SK-N-SH treated with all-trans-retinoic acid at 6 μM for 48 hours (cell line): ENCODE results near the gene SSBP4.

Experiments used
- ARNTL ChIP-seq: fragments of 450-650 bp; formaldehyde crosslinking; IDR thresholded peaks from 2 replicates; pipeline ENCODE4 v1.5.0; 2020; ENCODE audit warnings: low read depth, mild to moderate bottlenecking, moderate library complexity, borderline replicate concordance
- GLIS3 ChIP-seq: fragments of 250-450 bp; sonication (Bioruptor Pico); IDR thresholded peaks from 2 replicates; pipeline ENCODE4 v1.5.0; 2020; ENCODE audit warnings: mild to moderate bottlenecking, moderate library complexity
- ISL1 ChIP-seq: fragments of 250-450 bp; sonication (Bioruptor Pico); IDR thresholded peaks from 2 replicates; pipeline ENCODE4 v2.1.2; 2022; ENCODE audit warnings: mild to moderate bottlenecking, moderate library complexity
- OSR1 ChIP-seq: fragments of 250-450 bp; sonication (Bioruptor Pico); IDR thresholded peaks from 2 replicates; pipeline ENCODE4 v1.8.0; 2022; ENCODE audit warnings: moderate library complexity, mild to moderate bottlenecking, inconsistent platforms
- PPARA ChIP-seq: fragments of 250-450 bp; sonication (Bioruptor Pico); IDR thresholded peaks from 2 replicates; pipeline ENCODE4 v1.5.0; 2020; ENCODE audit warnings: mild to moderate bottlenecking, borderline replicate concordance
- RARB ChIP-seq: fragments of 250-450 bp; sonication (Bioruptor Pico); IDR thresholded peaks from 2 replicates; pipeline ENCODE4 v1.8.0; 2021; ENCODE audit warnings: mild to moderate bottlenecking, moderate library complexity
- TCF4 ChIP-seq: fragments of 250-450 bp; sonication (Bioruptor Pico); IDR thresholded peaks from 2 replicates; pipeline ENCODE4 v1.8.0; 2021; ENCODE audit warnings: mild to moderate bottlenecking, moderate library complexity, borderline replicate concordance
- ZC3H10 ChIP-seq: fragments of 250-450 bp; sonication (Bioruptor Pico); IDR thresholded peaks from 2 replicates; pipeline ENCODE4 v1.5.1; 2021; ENCODE audit warnings: mild to moderate bottlenecking, moderate library complexity
- ZFP3 ChIP-seq: fragments of 250-450 bp; sonication (Bioruptor Pico); IDR thresholded peaks from 2 replicates; pipeline ENCODE4 v1.5.0; 2020; ENCODE audit warnings: mild to moderate bottlenecking, moderate library complexity
- ZFP30 ChIP-seq: fragments of 450-650 bp; formaldehyde crosslinking; IDR thresholded peaks from 2 replicates; pipeline ENCODE4 v1.5.0; 2022; ENCODE audit warnings: mild to moderate bottlenecking, moderate library complexity
- ZNF565 ChIP-seq: fragments of 450-650 bp; formaldehyde crosslinking; conservative IDR thresholded peaks from 2 replicates; pipeline ENCODE4 v1.5.0; 2020; ENCODE audit warnings: low read depth, mild to moderate bottlenecking, moderate library complexity
- TF ChIP-seq, protein P1 (sequence below): fragments of 250-450 bp; sonication (Bioruptor Pico); IDR thresholded peaks from 2 replicates; pipeline ENCODE4 v1.8.0; 2020; ENCODE audit warnings: mild to moderate bottlenecking, moderate library complexity, borderline replicate concordance
- TF ChIP-seq, protein P2 (sequence below): fragments of 250-450 bp; sonication (Bioruptor Pico); IDR thresholded peaks from 2 replicates; pipeline ENCODE4 v1.5.0; 2020; ENCODE audit warnings: mild to moderate bottlenecking, moderate library complexity
- TF ChIP-seq, protein P3 (sequence below): fragments of 250-450 bp; sonication (Bioruptor Pico); IDR thresholded peaks from 2 replicates; pipeline ENCODE4 v1.5.1; 2020; ENCODE audit warnings: low read depth, mild to moderate bottlenecking, moderate library complexity

DNA sequence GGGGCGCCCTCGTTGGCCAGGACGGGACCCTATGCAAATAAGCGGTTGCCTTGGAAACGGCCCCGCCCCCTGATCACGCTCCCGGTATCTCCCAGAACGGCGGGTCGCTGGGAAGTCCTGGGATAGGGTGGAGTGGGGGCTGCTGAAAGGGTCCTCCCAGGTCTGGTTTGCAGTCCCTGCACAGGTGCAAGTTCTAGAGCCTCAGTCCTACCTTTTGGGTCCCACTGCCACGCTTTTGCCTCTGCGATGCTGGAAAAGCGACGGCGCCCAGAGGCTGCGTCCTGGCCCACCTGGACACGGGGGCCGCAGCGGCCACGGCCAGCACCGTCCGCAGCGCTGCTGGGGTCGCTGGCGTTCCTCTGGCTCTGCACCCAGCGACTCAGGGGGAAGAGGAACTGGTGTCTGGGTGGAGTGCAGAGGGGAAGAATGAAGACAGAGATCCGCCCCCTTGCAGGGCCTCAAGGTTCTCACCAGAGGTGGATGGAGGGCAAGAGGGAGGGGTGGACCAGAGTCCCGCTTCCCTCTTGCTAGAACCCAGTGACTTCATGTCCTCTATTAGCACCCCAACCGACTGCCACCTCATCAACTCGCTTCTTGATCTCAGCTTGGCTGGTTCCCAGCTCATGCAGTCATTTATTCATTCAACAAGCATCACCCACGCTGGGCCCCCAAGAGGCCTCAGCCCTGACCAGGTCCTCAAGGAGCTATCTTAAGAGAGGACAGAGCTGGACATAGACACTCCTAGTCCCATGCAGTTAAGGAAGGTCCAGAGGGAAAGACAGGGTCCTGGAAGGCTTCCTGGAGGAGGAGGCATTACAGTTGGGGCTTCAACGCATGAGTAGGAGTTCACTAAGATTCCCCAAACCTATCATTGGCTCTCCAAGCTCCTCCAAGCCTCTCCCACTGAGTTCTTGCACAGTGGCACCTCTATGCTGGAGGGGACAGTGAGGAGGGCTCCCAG, 21.7 kb upstream of the SSBP4 start, which contains the start of gene LRRC25:
- TF ChIP-seq, protein P1, sequence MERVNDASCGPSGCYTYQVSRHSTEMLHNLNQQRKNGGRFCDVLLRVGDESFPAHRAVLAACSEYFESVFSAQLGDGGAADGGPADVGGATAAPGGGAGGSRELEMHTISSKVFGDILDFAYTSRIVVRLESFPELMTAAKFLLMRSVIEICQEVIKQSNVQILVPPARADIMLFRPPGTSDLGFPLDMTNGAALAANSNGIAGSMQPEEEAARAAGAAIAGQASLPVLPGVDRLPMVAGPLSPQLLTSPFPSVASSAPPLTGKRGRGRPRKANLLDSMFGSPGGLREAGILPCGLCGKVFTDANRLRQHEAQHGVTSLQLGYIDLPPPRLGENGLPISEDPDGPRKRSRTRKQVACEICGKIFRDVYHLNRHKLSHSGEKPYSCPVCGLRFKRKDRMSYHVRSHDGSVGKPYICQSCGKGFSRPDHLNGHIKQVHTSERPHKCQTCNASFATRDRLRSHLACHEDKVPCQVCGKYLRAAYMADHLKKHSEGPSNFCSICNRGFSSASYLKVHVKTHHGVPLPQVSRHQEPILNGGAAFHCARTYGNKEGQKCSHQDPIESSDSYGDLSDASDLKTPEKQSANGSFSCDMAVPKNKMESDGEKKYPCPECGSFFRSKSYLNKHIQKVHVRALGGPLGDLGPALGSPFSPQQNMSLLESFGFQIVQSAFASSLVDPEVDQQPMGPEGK (CRISPR knock-in tag) = no peak
- TF ChIP-seq ARNTL (no peak), ZC3H10 (CRISPR knock-in tag) (no peak), ZFP30 (no peak), ZFP3 (peak; percentile 100), ISL1 (no peak), RARB (no peak), ZNF565 (CRISPR knock-in tag) (no peak), GLIS3 (CRISPR knock-in tag) (no peak), PPARA (no peak), OSR1 (CRISPR knock-in tag) (no peak), TCF4 (CRISPR knock-in tag) (no peak)
- TF ChIP-seq, protein P2, sequence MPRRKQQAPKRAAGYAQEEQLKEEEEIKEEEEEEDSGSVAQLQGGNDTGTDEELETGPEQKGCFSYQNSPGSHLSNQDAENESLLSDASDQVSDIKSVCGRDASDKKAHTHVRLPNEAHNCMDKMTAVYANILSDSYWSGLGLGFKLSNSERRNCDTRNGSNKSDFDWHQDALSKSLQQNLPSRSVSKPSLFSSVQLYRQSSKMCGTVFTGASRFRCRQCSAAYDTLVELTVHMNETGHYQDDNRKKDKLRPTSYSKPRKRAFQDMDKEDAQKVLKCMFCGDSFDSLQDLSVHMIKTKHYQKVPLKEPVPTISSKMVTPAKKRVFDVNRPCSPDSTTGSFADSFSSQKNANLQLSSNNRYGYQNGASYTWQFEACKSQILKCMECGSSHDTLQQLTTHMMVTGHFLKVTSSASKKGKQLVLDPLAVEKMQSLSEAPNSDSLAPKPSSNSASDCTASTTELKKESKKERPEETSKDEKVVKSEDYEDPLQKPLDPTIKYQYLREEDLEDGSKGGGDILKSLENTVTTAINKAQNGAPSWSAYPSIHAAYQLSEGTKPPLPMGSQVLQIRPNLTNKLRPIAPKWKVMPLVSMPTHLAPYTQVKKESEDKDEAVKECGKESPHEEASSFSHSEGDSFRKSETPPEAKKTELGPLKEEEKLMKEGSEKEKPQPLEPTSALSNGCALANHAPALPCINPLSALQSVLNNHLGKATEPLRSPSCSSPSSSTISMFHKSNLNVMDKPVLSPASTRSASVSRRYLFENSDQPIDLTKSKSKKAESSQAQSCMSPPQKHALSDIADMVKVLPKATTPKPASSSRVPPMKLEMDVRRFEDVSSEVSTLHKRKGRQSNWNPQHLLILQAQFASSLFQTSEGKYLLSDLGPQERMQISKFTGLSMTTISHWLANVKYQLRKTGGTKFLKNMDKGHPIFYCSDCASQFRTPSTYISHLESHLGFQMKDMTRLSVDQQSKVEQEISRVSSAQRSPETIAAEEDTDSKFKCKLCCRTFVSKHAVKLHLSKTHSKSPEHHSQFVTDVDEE (CRISPR knock-in tag) = no peak
- TF ChIP-seq, protein P3, sequence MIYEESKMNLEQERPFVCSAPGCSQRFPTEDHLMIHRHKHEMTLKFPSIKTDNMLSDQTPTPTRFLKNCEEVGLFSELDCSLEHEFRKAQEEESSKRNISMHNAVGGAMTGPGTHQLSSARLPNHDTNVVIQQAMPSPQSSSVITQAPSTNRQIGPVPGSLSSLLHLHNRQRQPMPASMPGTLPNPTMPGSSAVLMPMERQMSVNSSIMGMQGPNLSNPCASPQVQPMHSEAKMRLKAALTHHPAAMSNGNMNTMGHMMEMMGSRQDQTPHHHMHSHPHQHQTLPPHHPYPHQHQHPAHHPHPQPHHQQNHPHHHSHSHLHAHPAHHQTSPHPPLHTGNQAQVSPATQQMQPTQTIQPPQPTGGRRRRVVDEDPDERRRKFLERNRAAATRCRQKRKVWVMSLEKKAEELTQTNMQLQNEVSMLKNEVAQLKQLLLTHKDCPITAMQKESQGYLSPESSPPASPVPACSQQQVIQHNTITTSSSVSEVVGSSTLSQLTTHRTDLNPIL (CRISPR knock-in tag) = no peak
